ENCODE data around the gene VPS41.

Gene VPS41

GRCh38 chr7:38828026-38828425 is 81.0 kb downstream of the VPS41 start:
- Mint-ChIP-seq H3K27ac (no peak overlapping the region), H3K27me3 (no peaks in the 10 kb centered on the region), H3K4me3 (no peak overlapping the region), H3K4me1 (no peaks in the 10 kb centered on the region), H3K9me3 (no peaks in the 10 kb centered on the region), H3K36me3 (peaks cover 2% of the 10 kb centered on the region)
- CTCF ChIA-PET, result interaction anchor here (0.5 kb wide), 1 partner anchor 48 kb away, joined by 3 read pairs; no protein-coding TSS in a partner anchor
- DNase-seq, result no peak

DNA sequence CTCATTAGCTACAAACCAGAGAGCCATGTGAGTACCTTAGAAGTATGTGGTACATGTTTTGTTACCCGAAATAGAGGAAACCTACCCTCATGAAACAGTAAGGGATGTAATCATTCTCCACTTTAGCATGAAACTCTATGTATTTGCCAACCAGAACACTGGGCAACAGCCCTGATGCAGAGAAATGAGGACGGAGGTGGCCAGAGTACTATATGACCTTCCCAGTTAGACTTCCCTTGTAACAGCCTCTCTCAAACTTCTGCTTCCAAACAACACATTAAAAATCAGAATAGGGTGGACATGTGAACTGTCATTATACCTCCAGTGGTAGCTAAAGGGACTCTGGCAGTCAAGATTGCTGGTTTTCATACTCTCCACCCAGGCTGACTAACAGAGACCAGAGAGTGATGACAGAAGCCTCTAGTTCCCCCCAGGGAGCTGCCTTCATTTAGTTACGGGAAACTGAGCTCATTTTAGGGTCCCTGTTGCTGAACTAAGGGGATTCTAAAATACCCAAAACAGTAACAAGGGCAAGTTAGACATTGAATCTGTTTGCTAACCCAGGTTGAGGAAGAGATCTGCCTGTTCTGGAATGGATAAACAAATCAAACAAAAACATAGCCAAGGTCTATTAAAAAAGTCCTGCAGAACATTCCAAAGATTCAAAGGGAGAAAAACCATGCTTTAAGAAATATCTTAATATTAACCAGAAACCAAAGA is 83.1 kb downstream of the VPS41 start:
- Mint-ChIP-seq H3K27me3 (no peaks in the 10 kb centered on the region), H3K4me3 (no peak overlapping the region), H3K36me3 (peaks cover 2% of the 10 kb centered on the region), H3K27ac (no peak overlapping the region), H3K4me1 (no peaks in the 10 kb centered on the region), H3K9me3 (no peaks in the 10 kb centered on the region)
- DNase-seq, result no peak
- CTCF ChIA-PET, result interaction anchor here (0.7 to 1.0 kb wide), 2 partner anchors 16 to 17 kb away, joined by 3 read pairs; no protein-coding TSS in a partner anchor

DNA sequence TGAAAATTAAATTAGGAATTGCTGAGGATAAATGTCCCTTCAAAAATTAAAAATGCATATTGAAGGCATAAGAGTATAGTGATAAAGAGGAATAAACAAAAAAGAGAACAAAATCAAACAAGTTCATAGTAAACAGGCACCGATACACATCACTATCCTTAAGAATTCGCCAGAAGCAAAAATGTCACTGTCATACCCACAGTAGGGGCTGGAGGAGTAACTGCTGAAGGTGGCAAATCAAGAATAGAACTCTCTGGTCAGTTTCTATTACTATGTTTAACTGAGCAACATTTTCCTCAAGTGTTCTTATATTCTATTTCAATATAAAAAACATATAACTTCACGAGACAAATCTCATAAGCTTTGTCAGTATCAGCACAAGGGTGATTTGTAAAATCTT is 84.0 kb downstream of the VPS41 start:
- Mint-ChIP-seq H3K36me3 (peaks cover 2% of the 10 kb centered on the region), H3K9me3 (no peaks in the 10 kb centered on the region), H3K4me1 (no peaks in the 10 kb centered on the region), H3K4me3 (no peak overlapping the region), H3K27ac (no peak overlapping the region), H3K27me3 (no peaks in the 10 kb centered on the region)
- no peak for DNase-seq
- CTCF ChIA-PET, result no interaction called here

GRCh38 chr7:38822549-38822948 is 86.4 kb downstream of the VPS41 start:
- Mint-ChIP-seq H3K36me3 (peaks cover 3% of the 10 kb centered on the region), H3K9me3 (no peaks in the 10 kb centered on the region), H3K4me1 (no peaks in the 10 kb centered on the region), H3K27ac (no peak overlapping the region), H3K4me3 (no peak overlapping the region), H3K27me3 (no peaks in the 10 kb centered on the region)
- CTCF ChIA-PET, result no interaction called here
- DNase-seq, result no peak

- Mint-ChIP-seq H3K27ac (no peak overlapping the region), H3K36me3 (peaks cover 7% of the 10 kb centered on the region), H3K4me3 (no peak overlapping the region), H3K9me3 (no peaks in the 10 kb centered on the region), H3K4me1 (no peaks in the 10 kb centered on the region), H3K27me3 (no peaks in the 10 kb centered on the region)
- no peak for DNase-seq
- CTCF ChIA-PET, result no interaction called here
These were observed 88.4 kb downstream of the VPS41 start for GRCh38 chr7:38820571-38820970.

GRCh38 chr7:38819463-38819862 is 89.5 kb downstream of the VPS41 start:
- Mint-ChIP-seq H3K4me1 (no peaks in the 10 kb centered on the region), H3K27ac (no peak overlapping the region), H3K4me3 (no peak overlapping the region), H3K27me3 (no peaks in the 10 kb centered on the region), H3K36me3 (peaks cover 7% of the 10 kb centered on the region), H3K9me3 (no peaks in the 10 kb centered on the region)
- CTCF ChIA-PET, result no interaction called here
- DNase-seq, result no peak

GRCh38 chr7:38817526-38817925 is 91.5 kb downstream of the VPS41 start:
- Mint-ChIP-seq H3K27me3 (no peaks in the 10 kb centered on the region), H3K9me3 (no peaks in the 10 kb centered on the region), H3K27ac (no peak overlapping the region), H3K4me1 (no peaks in the 10 kb centered on the region), H3K4me3 (no peak overlapping the region), H3K36me3 (peaks cover 7% of the 10 kb centered on the region)
- CTCF ChIA-PET, result interaction anchor here (1.2 kb wide), 1 partner anchor 160 kb away, joined by 3 read pairs; the partner anchor contains the start of gene POU6F2
- DNase-seq, result no peak

GRCh38 chr7:38813768-38814167 is 95.2 kb downstream of the VPS41 start:
- Mint-ChIP-seq H3K4me3 (no peak overlapping the region), H3K36me3 (peaks cover 7% of the 10 kb centered on the region), H3K27ac (no peak overlapping the region), H3K9me3 (no peaks in the 10 kb centered on the region), H3K27me3 (no peaks in the 10 kb centered on the region), H3K4me1 (no peaks in the 10 kb centered on the region)
- CTCF ChIA-PET, result interaction anchor here (0.6 kb wide), 1 partner anchor 1556 kb away, joined by 3 read pairs; no protein-coding TSS in a partner anchor
- DNase-seq, result no peak

DNA sequence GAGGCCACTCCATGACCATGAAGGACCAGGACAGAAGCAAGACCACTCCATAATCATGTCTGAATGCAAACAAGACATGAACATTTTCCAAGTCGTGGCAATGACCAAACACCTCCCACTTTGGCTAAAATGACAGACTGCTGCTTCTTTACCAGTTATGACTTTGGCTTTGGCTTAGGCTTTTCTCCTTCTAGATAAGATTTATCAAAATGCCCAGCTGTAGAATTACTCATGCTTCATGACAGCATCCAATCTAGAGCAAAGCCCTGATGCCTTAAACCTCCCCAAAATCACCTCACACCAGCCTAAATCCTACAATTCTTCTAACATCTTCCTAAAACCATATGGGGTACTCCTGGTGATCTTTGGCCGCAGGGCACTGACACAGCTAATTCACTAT is 102.1 kb downstream of the VPS41 start:
- Mint-ChIP-seq H3K27ac (no peak overlapping the region), H3K36me3 (no peaks in the 10 kb centered on the region), H3K27me3 (no peaks in the 10 kb centered on the region), H3K9me3 (no peaks in the 10 kb centered on the region), H3K4me1 (no peaks in the 10 kb centered on the region), H3K4me3 (no peak overlapping the region)
- DNase-seq, result no peak
- CTCF ChIA-PET, result no interaction called here

- CTCF ChIA-PET, result no interaction called here
- Mint-ChIP-seq H3K27me3 (no peaks in the 10 kb centered on the region), H3K4me3 (no peak overlapping the region), H3K36me3 (no peaks in the 10 kb centered on the region), H3K9me3 (no peaks in the 10 kb centered on the region), H3K4me1 (no peaks in the 10 kb centered on the region), H3K27ac (no peak overlapping the region)
- DNase-seq, result no peak
These were observed 107.2 kb downstream of the VPS41 start for GRCh38 chr7:38801786-38802185.

DNA sequence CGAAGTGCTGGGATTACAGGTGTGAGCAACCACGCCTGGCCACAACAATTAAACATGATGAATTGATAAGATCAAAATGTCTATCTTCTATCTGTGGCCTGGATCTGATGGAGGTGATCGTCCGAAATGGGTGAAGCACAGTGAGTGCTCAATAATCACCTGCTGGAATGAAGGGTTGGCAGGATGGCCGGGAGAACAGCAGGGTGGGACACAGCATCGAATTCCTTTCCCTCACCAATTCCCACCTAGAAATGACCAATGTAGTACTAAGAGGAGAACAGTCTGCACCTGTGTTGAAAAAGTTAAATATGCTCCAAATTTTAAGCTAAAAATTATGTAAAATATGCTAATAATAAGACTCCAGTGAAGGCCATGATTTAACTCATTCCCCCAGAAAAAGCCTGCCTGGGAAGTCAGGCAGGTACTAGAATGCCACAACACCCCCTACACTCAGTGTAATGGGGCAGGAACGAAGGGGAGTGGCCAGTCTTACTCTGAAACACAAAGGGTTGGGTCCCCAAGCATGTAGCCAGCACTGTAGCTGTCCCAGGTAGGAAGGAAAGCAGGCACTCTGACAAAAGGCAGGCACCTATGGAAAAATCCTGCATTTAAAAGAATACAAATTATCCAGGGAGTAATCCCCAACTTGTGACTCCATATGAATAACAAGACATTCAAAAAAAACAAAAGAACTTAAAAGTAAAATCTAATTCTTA is 110.3 kb downstream of the VPS41 start:
- no peak for DNase-seq
- H3K27me3 Mint-ChIP-seq, result no peaks in the 10 kb centered on the region
- no peak overlapping the region for H3K27ac Mint-ChIP-seq
- CTCF ChIA-PET, result no interaction called here
- no peaks in the 10 kb centered on the region for H3K4me1 Mint-ChIP-seq
- H3K9me3 Mint-ChIP-seq, result no peaks in the 10 kb centered on the region
- no peaks in the 10 kb centered on the region for H3K36me3 Mint-ChIP-seq
- no peak overlapping the region for H3K4me3 Mint-ChIP-seq

DNA sequence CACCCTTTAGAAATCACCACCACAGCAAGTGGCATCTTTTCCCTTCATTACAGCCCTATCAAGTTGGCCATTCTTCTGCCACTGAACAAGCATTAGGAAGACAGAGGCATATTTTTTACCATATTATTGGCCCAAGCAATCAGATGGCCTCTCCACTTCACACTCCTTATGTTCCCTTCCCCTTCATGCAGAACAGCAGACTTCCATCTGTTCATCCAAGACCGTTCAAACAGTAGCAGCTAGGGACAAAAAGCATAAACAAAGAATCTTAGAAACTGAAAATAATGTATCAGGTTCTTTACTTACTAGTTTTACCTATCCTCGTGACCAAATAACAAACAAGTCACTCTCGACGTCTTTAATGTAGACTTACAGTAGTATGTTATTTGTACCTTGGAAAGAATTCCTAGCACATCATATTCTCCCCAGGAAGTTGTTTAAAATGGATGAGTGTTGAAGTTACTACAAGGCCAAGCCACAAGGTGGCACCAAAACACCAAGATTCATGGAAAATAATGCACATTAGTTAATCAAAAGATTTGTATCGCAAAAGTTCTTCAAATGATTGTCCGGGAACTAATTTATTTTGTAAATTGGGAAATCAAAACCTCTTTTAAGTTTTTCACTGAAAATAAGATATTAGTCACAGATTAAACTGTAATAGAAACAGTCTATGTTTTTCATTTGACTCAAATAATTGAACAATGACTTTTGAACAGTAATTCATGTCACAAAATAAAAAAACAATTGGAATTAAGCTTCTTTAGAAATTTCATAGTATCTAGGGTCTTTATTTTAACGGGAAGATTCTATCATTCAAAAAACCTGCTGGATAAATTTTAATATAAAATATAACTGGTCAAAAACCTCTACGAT is 112.1 kb downstream of the VPS41 start:
- H3K4me1 Mint-ChIP-seq, result no peaks in the 10 kb centered on the region
- no peak overlapping the region for H3K27ac Mint-ChIP-seq
- no peaks in the 10 kb centered on the region for H3K27me3 Mint-ChIP-seq
- DNase-seq, result peak; percentile 56
- CTCF ChIA-PET, result interaction anchor here (0.8 to 2.0 kb wide), 4 partner anchors 11 to 946 kb away, joined by 3 to 4 read pairs (median 3); no protein-coding TSS in a partner anchor
- no peaks in the 10 kb centered on the region for H3K36me3 Mint-ChIP-seq
- no peak overlapping the region for H3K4me3 Mint-ChIP-seq
- no peaks in the 10 kb centered on the region for H3K9me3 Mint-ChIP-seq

DNA sequence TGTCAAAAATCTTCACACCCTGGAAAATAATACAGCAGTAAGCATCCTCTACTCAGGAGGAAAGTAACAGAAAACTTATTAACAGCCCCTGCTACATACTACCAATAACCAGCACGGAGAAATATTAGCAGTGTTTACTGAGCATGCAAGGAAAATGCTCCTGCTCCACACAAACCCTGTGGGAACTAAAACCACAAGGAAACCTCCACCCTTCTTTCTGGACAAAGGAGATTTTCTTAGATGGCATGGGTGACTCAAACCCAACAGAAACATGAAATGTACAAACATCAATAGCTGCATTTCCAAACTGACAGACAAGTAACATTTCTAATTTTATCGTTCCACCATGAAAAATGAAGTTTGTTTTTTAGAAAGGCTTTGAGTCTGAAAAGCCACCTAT is 113.4 kb downstream of the VPS41 start:
- Mint-ChIP-seq H3K9me3 (no peaks in the 10 kb centered on the region), H3K27me3 (no peaks in the 10 kb centered on the region), H3K27ac (no peak overlapping the region), H3K36me3 (peaks cover 3% of the 10 kb centered on the region), H3K4me3 (no peak overlapping the region), H3K4me1 (no peaks in the 10 kb centered on the region)
- DNase-seq, result no peak
- CTCF ChIA-PET, result interaction anchor here (1.1 kb wide), 1 partner anchor 947 kb away, joined by 3 read pairs; no protein-coding TSS in a partner anchor

GRCh38 chr7:38781991-38782390 is 127.0 kb downstream of the VPS41 start:
- Mint-ChIP-seq H3K27ac (no peak overlapping the region), H3K9me3 (no peaks in the 10 kb centered on the region), H3K4me1 (no peaks in the 10 kb centered on the region), H3K27me3 (no peaks in the 10 kb centered on the region), H3K4me3 (no peak overlapping the region), H3K36me3 (peaks cover 4% of the 10 kb centered on the region)
- CTCF ChIA-PET, result no interaction called here
- DNase-seq, result no peak

Data from activated naive CD4-positive, alpha-beta T cell treated with anti-CD3 and anti-CD28 coated beads, Interleukin-2, amount 10 ng/mL, durations not matched to agents 7 days and 5 days (primary cell).